ENCODE data around the gene TCOF1. TPM values are rescaled to one million over a fixed set of nuclear protein-coding genes. Genes with fewer than 3 reads are reported as not detected.

TCOF1 gene
- total RNA-seq, 6 donors from 2014 or later = 21.7 to 71.2 (median 30.4) TPM

GRCh38 chr5:150313921-150314716, 43.4 kb upstream of the TCOF1 start:
- H3K4me3 ChIP-seq = no peak overlapping the region
- TF ChIP-seq POLR2A (IDR thresholded peaks at IDR 0.05) = no peak
- TF ChIP-seq EP300 (IDR thresholded peaks at IDR 0.05) = no peak
- no peak for TF ChIP-seq POLR2AphosphoS5 (IDR thresholded peaks at IDR 0.05)
- TF ChIP-seq CTCF (IDR thresholded peaks at IDR 0.05) = no peak
- H3K9me3 ChIP-seq = no peaks in the 10 kb centered on the region
- H3K27ac ChIP-seq = no peak overlapping the region
- DNase-seq (no peak), ATAC-seq (ENCODE audit: low FRiP score in 2 of 2) (no peak)
- no peaks in the 10 kb centered on the region for H3K36me3 ChIP-seq
- H3K4me1 ChIP-seq = no peaks in the 10 kb centered on the region
- H3K27me3 ChIP-seq = no peaks in the 10 kb centered on the region
- 55 to 65% methylated on average over 6 of the region's 6 CpGs for WGBS, 2 donors

- 87 to 95% methylated on average over 4 of the region's 4 CpGs for WGBS, 2 donors
- no peak for TF ChIP-seq POLR2AphosphoS5 (IDR thresholded peaks at IDR 0.05)
- no peak for TF ChIP-seq CTCF (IDR thresholded peaks at IDR 0.05)
- TF ChIP-seq POLR2A (IDR thresholded peaks at IDR 0.05) = no peak
- TF ChIP-seq EP300 (IDR thresholded peaks at IDR 0.05) = no peak
- Histone ChIP-seq H3K27ac (no peak overlapping the region), H3K9me3 (no peaks in the 10 kb centered on the region), H3K4me3 (no peak overlapping the region), H3K36me3 (no peaks in the 10 kb centered on the region), H3K4me1 (peaks cover 0 to 7% (median 0%) of the 10 kb centered on the region in 4 donors), H3K27me3 (no peaks in the 10 kb centered on the region)
- ATAC-seq (ENCODE audit: low FRiP score in 2 of 2) (no peak), DNase-seq (no peak)
These were observed 42.3 kb upstream of the TCOF1 start for GRCh38 chr5:150315245-150315644.

- no peak for ATAC-seq (ENCODE audit: low FRiP score in 2 of 2)
These were observed 41.2 kb upstream of the TCOF1 start for GRCh38 chr5:150316320-150316719.

GRCh38 chr5:150317048-150318003, 40.2 kb upstream of the TCOF1 start:
- Histone ChIP-seq H3K4me3 (no peak overlapping the region), H3K4me1 (peaks cover 0 to 7% (median 0%) of the 10 kb centered on the region in 4 donors), H3K27me3 (no peaks in the 10 kb centered on the region), H3K36me3 (no peaks in the 10 kb centered on the region), H3K9me3 (no peaks in the 10 kb centered on the region), H3K27ac (no peak overlapping the region)
- ATAC-seq (ENCODE audit: low FRiP score in 2 of 2) = peak; percentile 31 to 88
- 76 to 82% methylated on average over 11 of the region's 11 CpGs for WGBS, 2 donors
- TF ChIP-seq POLR2A (IDR thresholded peaks at IDR 0.05) = no peak
- no peak for TF ChIP-seq CTCF (IDR thresholded peaks at IDR 0.05)
- TF ChIP-seq EP300 (IDR thresholded peaks at IDR 0.05) = no peak
- no peak for TF ChIP-seq POLR2AphosphoS5 (IDR thresholded peaks at IDR 0.05)
- DNase-seq = no peak

More at GRCh38 chr5:150316320-150316719, 41.2 kb upstream of the TCOF1 start:
- no peaks in the 10 kb centered on the region for H3K36me3 ChIP-seq
- no peak for DNase-seq
- H3K4me1 ChIP-seq = peaks cover 0 to 7% (median 0%) of the 10 kb centered on the region in 4 donors
- H3K4me3 ChIP-seq = no peak overlapping the region
- no peak overlapping the region for H3K27ac ChIP-seq
- TF ChIP-seq POLR2AphosphoS5 (IDR thresholded peaks at IDR 0.05) (no peak), CTCF (IDR thresholded peaks at IDR 0.05) (no peak), EP300 (IDR thresholded peaks at IDR 0.05) (no peak), POLR2A (IDR thresholded peaks at IDR 0.05) (no peak)
- 90 to 93% methylated on average over 3 of the region's 3 CpGs for WGBS, 2 donors
- H3K27me3 ChIP-seq = no peaks in the 10 kb centered on the region
- H3K9me3 ChIP-seq = no peaks in the 10 kb centered on the region
